HG03342 (cell line): ENCODE data around the gene FAM89A.
"Not testable (repeated sequence)": the region's sequence is repeated elsewhere in the genome, so short reads cannot be mapped to it uniquely, and the experiment has no call there.

ENCODE experiments used
- ATAC-seq: cut with Tn5 transposase; IDR thresholded peaks from one replicate; pipeline ENCODE4 v1.9.1; 2021; ENCODE audit warnings: mild to moderate bottlenecking, moderate library complexity; ENCODE audit not compliant: unreplicated experiment

The FAM89A gene

GRCh38 chr1:230994860-230995259 is 45.2 kb downstream of the FAM89A start:
- ATAC-seq = no peak

GRCh38 chr1:230992100-230992774 is 47.8 kb downstream of the FAM89A start:
- no peak for ATAC-seq

- no peak for ATAC-seq
These were observed 52.6 kb downstream of the FAM89A start for GRCh38 chr1:230987448-230987847.

GRCh38 chr1:230986976-230987375 is 53.1 kb downstream of the FAM89A start:
- no peak for ATAC-seq

- ATAC-seq = no peak
These were observed 54.3 kb downstream of the FAM89A start for GRCh38 chr1:230985711-230986110.

GRCh38 chr1:230984622-230985515 is 55.2 kb downstream of the FAM89A start:
- not testable (repeated sequence) for ATAC-seq

GRCh38 chr1:230983811-230984210 is 56.2 kb downstream of the FAM89A start:
- no peak for ATAC-seq

GRCh38 chr1:230982696-230983095 is 57.4 kb downstream of the FAM89A start:
- ATAC-seq = no peak

GRCh38 chr1:230979952-230980351 is 60.1 kb downstream of the FAM89A start:
- no peak for ATAC-seq

GRCh38 chr1:230979389-230979716 is 60.7 kb downstream of the FAM89A start:
- ATAC-seq = no peak

- peak; percentile 95 for ATAC-seq
These were observed 61.3 kb downstream of the FAM89A start, which contains the start of the genes ARV1 and TTC13 for GRCh38 chr1:230978491-230979388. TSS of gene ARV1 (plus strand) at chr1:230979094. CDS start at chr1:230979106, 12 bp downstream. TSS of gene TTC13 (minus strand) at chr1:230978861. CDS start at chr1:230978830, 31 bp downstream.

GRCh38 chr1:230977761-230978490 is 62.1 kb downstream of the FAM89A start:
- peak; percentile 6 for ATAC-seq

- ATAC-seq = no peak
These were observed 63.0 kb downstream of the FAM89A start for GRCh38 chr1:230976825-230977747.

GRCh38 chr1:230976360-230976759 is 63.7 kb downstream of the FAM89A start:
- no peak for ATAC-seq

GRCh38 chr1:230975636-230976035 is 64.4 kb downstream of the FAM89A start:
- no peak for ATAC-seq

GRCh38 chr1:230972855-230973271 is 67.2 kb downstream of the FAM89A start:
- peak; percentile 89 for ATAC-seq

GRCh38 chr1:230971771-230972170 is 68.3 kb downstream of the FAM89A start:
- no peak for ATAC-seq

GRCh38 chr1:230970432-230970831 is 69.6 kb downstream of the FAM89A start:
- ATAC-seq = no peak
